ENCODE data around the gene CD44.

- TF ChIP-seq CTCF (IDR thresholded peaks at IDR 0.05; ENCODE audit: borderline replicate concordance, extremely low read depth, low read length, poor library complexity, severe bottlenecking) (no peak), EZH2 (IDR thresholded peaks at IDR 0.05; ENCODE audit: borderline replicate concordance, low read depth, low read length, severe bottlenecking) (no peak)
Measured at GRCh38 chr11:35230388-35230787, 91.4 kb downstream of the CD44 start.

Measured in DND-41 (cell line).